CD14-positive monocyte (primary cell): ENCODE results near the gene BCAP29. TPM values are rescaled to one million over a fixed set of nuclear protein-coding genes. Genes with fewer than 3 reads are reported as not detected.

Source experiments
- DNase-seq, 3 donors: peaks; one replicate each; pipeline ENCODE4 v3.0.0-alpha.2; 2011 to 2022
- H2AFZ ChIP-seq: 2 replicates; pipeline ENCODE4 v1.6.0; 2012; ENCODE audit warnings: mild to moderate bottlenecking, low read depth, low read length, inconsistent platforms; ENCODE audit not compliant: insufficient read depth, poor library complexity, severe bottlenecking
- H3K27ac ChIP-seq, 2 donors: 1 replicate in 1 of 2; 2 replicates in 1 of 2; pipeline ENCODE4 v1.5.1; 2012 to 2013; ENCODE audit warnings: low read length in 2 of 2, control low read depth in 1 of 2, inconsistent platforms in 1 of 2, low read depth in 1 of 2, mild to moderate bottlenecking in 1 of 2
- H3K27me3 ChIP-seq, 2 donors: one replicate each; pipeline versions ENCODE4 v1.6.0 to v1.6.1; 2011 to 2013; ENCODE audit warnings: low read length in 2 of 2; ENCODE audit not compliant: control insufficient read depth in 2 of 2, insufficient read depth in 2 of 2
- H3K36me3 ChIP-seq, 2 donors: replicated peaks in 1 of 2; 1 replicate in 1 of 2; 2 replicates in 1 of 2; pipeline versions ENCODE4 v1.5.1 to v1.6.1; 2012 to 2013; ENCODE audit warnings: low read length in 2 of 2, control low read depth in 1 of 2, inconsistent platforms in 1 of 2, mild to moderate bottlenecking in 1 of 2; ENCODE audit not compliant: insufficient read depth in 2 of 2, control insufficient read depth in 1 of 2
- H3K4me1 ChIP-seq, 2 donors: 1 replicate in 1 of 2; 2 replicates in 1 of 2; pipeline versions ENCODE4 v1.5.1 to v1.6.1; 2012 to 2013; ENCODE audit warnings: low read length in 2 of 2, control low read depth in 1 of 2, inconsistent platforms in 1 of 2, mild to moderate bottlenecking in 1 of 2, moderate library complexity in 1 of 2; ENCODE audit not compliant: insufficient read depth in 2 of 2, control insufficient read depth in 1 of 2
- H3K4me2 ChIP-seq: replicated peaks from 2 replicates; pipeline ENCODE3; 2012; ENCODE audit warnings: low read length, moderate library complexity, mild to moderate bottlenecking; ENCODE audit not compliant: poor library complexity, severe bottlenecking; ENCODE audit errors: extremely low read depth
- H3K4me3 ChIP-seq, 3 experiments: fragments of 200-600 bp in 1 of 3; sonication (generic) in 1 of 3; replicated peaks in 1 of 3; 1 replicate in 2 of 3; 2 replicates in 1 of 3; pipeline ENCODE4 v1.5.1; 2011 to 2013; ENCODE audit warnings: low read length in 3 of 3, mild to moderate bottlenecking in 3 of 3, control low read depth in 2 of 3, low read depth in 2 of 3, inconsistent platforms in 1 of 3, moderate library complexity in 1 of 3
- H3K79me2 ChIP-seq: 2 replicates; pipeline ENCODE4 v1.6.0; 2012; ENCODE audit warnings: mild to moderate bottlenecking, control low read depth, inconsistent platforms, low read length, moderate library complexity; ENCODE audit not compliant: insufficient read depth
- H3K9ac ChIP-seq: 2 replicates; pipeline ENCODE4 v1.6.0; 2017; ENCODE audit warnings: low read length, mild to moderate bottlenecking; ENCODE audit not compliant: insufficient read depth, poor library complexity, severe bottlenecking
- H3K9me3 ChIP-seq, 2 donors: replicated peaks in 1 of 2; 1 replicate in 1 of 2; 2 replicates in 1 of 2; pipeline versions ENCODE4 v1.5.1 to v1.6.1; 2012 to 2013; ENCODE audit warnings: low read length in 2 of 2, control low read depth in 1 of 2; ENCODE audit not compliant: control insufficient read depth in 1 of 2, insufficient read depth in 1 of 2
- H4K20me1 ChIP-seq: 2 replicates; pipeline ENCODE4 v1.6.0; 2012; ENCODE audit warnings: mild to moderate bottlenecking, low read length, control low read depth, moderate library complexity; ENCODE audit not compliant: insufficient read depth
- H3K27ac Mint-ChIP-seq, 7 donors: one replicate each; pipeline ENCODE4 v1.8.0; 2020; ENCODE audit warnings: mild to moderate bottlenecking in 7 of 7, mixed read lengths in 7 of 7, moderate library complexity in 6 of 7, inconsistent platforms in 2 of 7
- H3K27me3 Mint-ChIP-seq, 3 donors: one replicate each; pipeline ENCODE4 v1.8.0; 2021 to 2022; ENCODE audit warnings: low read depth in 3 of 3, mild to moderate bottlenecking in 3 of 3, mixed read lengths in 3 of 3, moderate library complexity in 3 of 3, inconsistent platforms in 1 of 3
- H3K36me3 Mint-ChIP-seq, 2 donors: one replicate each; pipeline ENCODE4 v1.8.0; 2020; ENCODE audit warnings: mixed read lengths in 2 of 2, inconsistent platforms in 1 of 2, mild to moderate bottlenecking in 1 of 2
- H3K4me1 Mint-ChIP-seq: one replicate; pipeline ENCODE4 v1.8.0; 2020; ENCODE audit warnings: mild to moderate bottlenecking, mixed read lengths
- H3K4me3 Mint-ChIP-seq, 2 donors: one replicate each; pipeline ENCODE4 v1.8.0; 2020; ENCODE audit warnings: mild to moderate bottlenecking in 2 of 2, mixed read lengths in 2 of 2, moderate library complexity in 1 of 2
- H3K9me3 Mint-ChIP-seq, 7 donors: one replicate each; pipeline ENCODE4 v1.8.0; 2020 to 2022; ENCODE audit warnings: mixed read lengths in 7 of 7, mild to moderate bottlenecking in 6 of 7, moderate library complexity in 6 of 7, inconsistent platforms in 2 of 7
- CTCF ChIP-seq: fragments of 200-600 bp; IDR thresholded peaks from one replicate; pipeline ENCODE4 v1.8.0; 2022; ENCODE audit warnings: antibody characterized with exemption, mild to moderate bottlenecking
- WGBS: methylation state at CpG from one replicate; pipeline ENCODE4 v1.1.5; 2013; ENCODE audit warnings: missing lambda C conversion rate; ENCODE audit not compliant: insufficient coverage; 5-methylcytosine and 5-hydroxymethylcytosine counted together
- intact Hi-C, 2 donors: fragments of 100-400 bp; cut with micrococcal nuclease; formaldehyde crosslinking; loops; one replicate each; pipeline versions ENCODE4 v1.15.0 to v1.15.1; 2023
- polyA plus RNA-seq, 3 donors: library from polyadenylated mRNA; depleted of rRNA in 1 of 3; unstranded in 2 of 3; stranded (reverse) in 1 of 3; fragments of 300-500 nt in 2 of 3; fragments of >200 nt in 1 of 3; fragmentation: Illumina TruSeq in 2 of 3; gene quantifications; 1 replicate in 2 of 3; 2 replicates in 1 of 3; pipeline ENCODE4 v1.2.3, GENCODE V29; 2012 to 2021

Gene BCAP29
- polyA plus RNA-seq, 3 donors: 35.2 to 76.0 (median 58.8) TPM

- intact Hi-C loops: no loop called here
- H4K20me1 ChIP-seq: no peaks in the 10 kb centered on the region
- H3K4me2 ChIP-seq: peak within 1 kb of the TSS; percentile 63
- peaks cover 0 to 2% of the 10 kb centered on the region in 2 donors for H3K36me3 Mint-ChIP-seq
- H3K27me3 ChIP-seq: peaks cover 52 to 58% of the 10 kb centered on the region in 2 donors
- peak within 1 kb of the TSS; percentile 80 to 94 for H3K4me3 Mint-ChIP-seq
- no peak for DNase-seq
- H3K4me1 ChIP-seq: peaks cover 15 to 16% of the 10 kb centered on the region in 2 donors
- TF ChIP-seq CTCF: no peak
- H2AFZ ChIP-seq: peak within 1 kb of the TSS; percentile 61
- peaks cover 14% of the 10 kb centered on the region for H3K4me1 Mint-ChIP-seq
- H3K9ac ChIP-seq: no peak within 1 kb of the TSS
- H3K27ac ChIP-seq: no peak within 1 kb of the TSS
- peaks cover 0 to 10% (median 0%) of the 10 kb centered on the region in 7 donors for H3K9me3 Mint-ChIP-seq
- H3K36me3 ChIP-seq: no peaks in the 10 kb centered on the region
- H3K79me2 ChIP-seq: no peaks in the 10 kb centered on the region
- peaks cover 0 to 23% of the 10 kb centered on the region in 2 donors for H3K9me3 ChIP-seq
- H3K27ac Mint-ChIP-seq: no peak within 1 kb of the TSS
- H3K27me3 Mint-ChIP-seq: peaks cover 54 to 73% (median 63%) of the 10 kb centered on the region in 3 donors
- 3% methylated on average over 32 of the region's 37 CpGs for WGBS
- H3K4me3 ChIP-seq: peak within 1 kb of the TSS; percentile 6 to 64 (median 22)
Observed at GRCh38 chr7:107660381-107661080, 80.5 kb downstream of the BCAP29 start, which contains the start of gene SLC26A4. TSS of gene SLC26A4 (plus strand) at chr7:107660828. CDS start at chr7:107661642, 814 bp downstream.

GRCh38 chr7:107661081-107661864, 81.2 kb downstream of the BCAP29 start:
- no peak overlapping the region for H3K27ac Mint-ChIP-seq
- peak overlapping the region; percentile 61 for H2AFZ ChIP-seq
- peaks cover 52 to 58% of the 10 kb centered on the region in 2 donors for H3K27me3 ChIP-seq
- no peak overlapping the region for H3K27ac ChIP-seq
- H3K9ac ChIP-seq: no peak overlapping the region
- TF ChIP-seq CTCF: no peak
- intact Hi-C loops: no loop called here
- peak overlapping the region; percentile 80 to 94 for H3K4me3 Mint-ChIP-seq
- H4K20me1 ChIP-seq: no peaks in the 10 kb centered on the region
- H3K36me3 Mint-ChIP-seq: peaks cover 0 to 2% of the 10 kb centered on the region in 2 donors
- peak overlapping the region; percentile 6 to 64 (median 22) for H3K4me3 ChIP-seq
- H3K9me3 Mint-ChIP-seq: peaks cover 0 to 10% (median 0%) of the 10 kb centered on the region in 7 donors
- H3K9me3 ChIP-seq: peaks cover 0 to 23% of the 10 kb centered on the region in 2 donors
- H3K4me2 ChIP-seq: peak overlapping the region; percentile 63
- peaks cover 15 to 16% of the 10 kb centered on the region in 2 donors for H3K4me1 ChIP-seq
- peaks cover 14% of the 10 kb centered on the region for H3K4me1 Mint-ChIP-seq
- no peaks in the 10 kb centered on the region for H3K36me3 ChIP-seq
- H3K27me3 Mint-ChIP-seq: peaks cover 54 to 69% (median 62%) of the 10 kb centered on the region in 3 donors
- peak; percentile 3 to 13 (median 7) for DNase-seq
- H3K79me2 ChIP-seq: no peaks in the 10 kb centered on the region
- WGBS: under 1% methylated on average over 71 of the region's 73 CpGs
